NCI-H2171 treated with DMSO at 0.1 percent for 48 hours (cell line): Measurements from ENCODE around the gene CLDN16.

Experiments used
- DNase-seq: peaks from one replicate; lab custom pipeline; 2025; lab: John Stamatoyannopoulos, UW

CLDN16 gene

GRCh38 chr3:190442240-190442639, 54.3 kb downstream of the CLDN16 start:
- DNase-seq: no peak

GRCh38 chr3:190443257-190443656, 55.3 kb downstream of the CLDN16 start:
- no peak for DNase-seq

GRCh38 chr3:190444006-190444405, 56.0 kb downstream of the CLDN16 start:
- DNase-seq: no peak

- no peak for DNase-seq
Measured at GRCh38 chr3:190444576-190445145, 56.7 kb downstream of the CLDN16 start.

GRCh38 chr3:190446573-190447279, 58.8 kb downstream of the CLDN16 start:
- DNase-seq: no peak

GRCh38 chr3:190448256-190448655, 60.3 kb downstream of the CLDN16 start:
- no peak for DNase-seq

GRCh38 chr3:190449801-190450200, 61.8 kb downstream of the CLDN16 start, which contains the start of gene TMEM207:
Gene TMEM207, minus strand, starts transcription at chr3:190449901. Its CDS starts 92 bp downstream, at chr3:190449809.
- DNase-seq: no peak

- no peak for DNase-seq
Measured at GRCh38 chr3:190455828-190456227, 67.9 kb downstream of the CLDN16 start.

GRCh38 chr3:190456770-190457169, 68.8 kb downstream of the CLDN16 start:
- no peak for DNase-seq

- DNase-seq: no peak
Measured at GRCh38 chr3:190458040-190458439, 70.1 kb downstream of the CLDN16 start.
